HG02870 (cell line): ENCODE results near the gene EEIG2.
A peak's percentile ranks its signal among the peaks of the same experiment; 100 is the strongest.
"Not testable (repeated sequence)": the region's sequence is repeated elsewhere in the genome, so short reads cannot be mapped to it uniquely, and the experiment has no call there.

ENCODE experiments used
- ATAC-seq: cut with Tn5 transposase; IDR thresholded peaks from one replicate; pipeline ENCODE4 v1.9.1; 2021; ENCODE audit warnings: mild to moderate bottlenecking, moderate library complexity; ENCODE audit not compliant: unreplicated experiment

EEIG2 gene

GRCh38 chr1:108559215-108560186, at the start of gene EEIG2:
Gene EEIG2 (plus strand): TSS chr1:108560100. CDS start chr1:108560429, 329 bp downstream.
- ATAC-seq, result peak; percentile 66

DNA sequence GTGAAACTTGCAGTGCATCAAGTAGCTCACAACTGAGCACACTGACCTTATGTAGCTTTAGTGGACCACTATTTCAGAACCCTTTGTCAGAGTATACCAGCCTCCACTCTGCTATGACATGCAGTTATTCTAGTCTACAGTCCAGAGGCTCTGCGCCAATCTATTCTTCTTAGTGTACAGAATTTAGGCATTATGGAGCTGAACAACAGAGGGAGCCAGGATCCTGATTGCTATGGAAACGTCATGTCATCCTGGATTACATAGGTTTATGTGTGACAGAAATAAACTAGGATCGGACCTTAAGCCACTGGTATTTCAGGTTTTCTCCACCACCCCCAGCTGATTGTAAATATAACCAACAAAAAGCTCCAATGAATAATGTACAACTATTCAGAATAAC, 48.1 kb upstream of the EEIG2 start:
- ATAC-seq, result no peak

DNA sequence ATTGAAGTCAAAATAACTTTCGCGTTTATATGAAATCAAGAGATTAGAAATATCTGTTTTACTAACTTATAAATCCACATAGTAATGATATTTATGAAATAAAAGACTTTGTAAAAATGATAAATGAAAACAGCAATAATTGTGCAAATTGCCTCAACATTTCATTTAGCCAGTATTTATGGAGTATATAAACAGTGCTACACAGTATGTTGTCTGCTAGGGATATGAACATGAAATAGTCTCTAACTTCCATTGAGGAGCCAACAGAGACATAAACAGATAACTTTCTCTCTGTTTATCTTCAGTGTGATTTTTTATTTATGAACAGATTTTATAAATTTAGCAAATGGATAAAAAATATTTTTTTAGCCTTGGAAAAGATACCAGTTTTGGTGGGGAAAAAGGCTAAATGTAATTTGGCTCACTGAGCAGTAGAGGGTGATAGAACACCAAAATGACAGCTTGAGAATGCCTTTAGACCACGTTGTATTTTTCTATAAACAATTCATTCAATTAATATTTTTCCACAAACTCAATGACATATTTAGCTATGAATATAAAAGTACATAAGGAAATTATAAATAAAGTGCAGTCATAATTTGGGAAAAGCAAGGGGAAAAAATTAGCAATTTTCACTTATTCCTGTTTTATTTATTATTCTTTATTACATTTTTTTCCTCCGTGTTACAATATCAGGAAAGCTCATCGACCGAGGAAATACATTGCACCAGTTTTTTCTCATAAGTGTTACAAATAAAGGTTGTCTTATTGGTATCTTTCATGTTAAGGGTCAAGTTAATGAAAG, 47.5 kb upstream of the EEIG2 start:
- ATAC-seq, result no peak

DNA sequence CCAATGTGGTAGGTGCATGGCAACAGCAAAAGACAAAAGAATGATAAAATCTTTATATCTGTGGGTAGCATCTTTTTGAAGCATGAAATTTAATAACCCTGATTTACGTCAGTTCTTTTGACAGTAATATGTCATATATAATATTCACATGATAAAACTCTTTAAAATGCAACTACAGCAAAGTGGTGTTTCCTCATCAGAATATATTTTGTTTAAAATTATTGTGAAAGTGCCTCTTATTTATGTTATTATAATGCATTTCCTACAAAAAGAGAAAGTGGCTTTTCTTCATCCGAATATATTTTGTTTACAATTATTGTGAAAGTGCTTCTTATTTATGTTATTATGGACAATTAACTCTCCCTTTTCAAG, 46.9 kb upstream of the EEIG2 start:
- ATAC-seq, result no peak

- ATAC-seq, result not testable (repeated sequence)
Observed at GRCh38 chr1:108513914-108514313, 46.0 kb upstream of the EEIG2 start.

DNA sequence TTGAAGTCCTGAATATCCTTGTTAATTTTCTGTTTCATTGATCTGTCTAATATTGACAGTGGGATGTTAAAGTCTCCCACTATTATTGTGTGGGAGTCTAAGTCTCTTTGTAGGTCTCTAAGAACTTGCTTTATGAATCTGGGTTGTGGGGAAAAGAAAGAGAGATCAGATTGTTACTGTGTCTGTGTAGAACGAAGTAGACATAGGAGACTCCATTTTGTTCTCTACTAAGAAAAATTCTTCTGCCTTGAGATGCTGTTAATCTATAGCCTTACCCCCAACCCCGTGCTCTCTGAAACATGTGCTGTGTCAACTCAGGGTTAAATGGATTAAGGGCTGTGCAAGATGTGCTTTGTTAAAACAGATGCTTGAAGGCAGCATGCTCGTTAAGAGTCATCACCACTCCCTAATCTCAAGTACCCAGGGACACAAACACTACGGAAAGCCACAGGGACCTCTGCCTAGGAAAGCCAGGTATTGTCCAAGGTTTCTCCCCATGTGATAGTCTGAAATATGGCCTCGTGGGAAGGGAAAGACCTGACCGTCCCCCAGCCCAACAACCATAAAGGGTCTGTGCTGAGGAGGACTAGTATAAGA, 42.5 kb upstream of the EEIG2 start:
- not testable (repeated sequence) for ATAC-seq

DNA sequence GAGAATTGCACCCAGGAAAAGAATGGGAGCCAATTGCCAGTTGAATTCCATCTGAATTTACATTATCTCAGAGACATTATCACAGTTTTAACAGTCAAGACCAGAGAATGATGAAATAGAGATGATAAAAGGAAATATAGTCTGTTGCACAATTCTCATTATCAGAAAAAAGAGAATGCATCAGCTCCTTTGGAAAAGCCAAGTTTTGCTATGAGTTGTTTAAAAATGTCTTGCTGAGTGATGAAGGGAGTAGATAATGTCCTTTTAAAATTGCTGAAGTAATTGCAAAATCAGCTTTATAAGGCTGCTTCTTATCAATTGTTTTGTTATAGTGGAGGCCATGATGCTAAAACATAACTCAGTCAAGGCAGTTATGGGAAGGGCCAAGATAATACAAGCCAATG, 37.9 kb upstream of the EEIG2 start:
- no peak for ATAC-seq

DNA sequence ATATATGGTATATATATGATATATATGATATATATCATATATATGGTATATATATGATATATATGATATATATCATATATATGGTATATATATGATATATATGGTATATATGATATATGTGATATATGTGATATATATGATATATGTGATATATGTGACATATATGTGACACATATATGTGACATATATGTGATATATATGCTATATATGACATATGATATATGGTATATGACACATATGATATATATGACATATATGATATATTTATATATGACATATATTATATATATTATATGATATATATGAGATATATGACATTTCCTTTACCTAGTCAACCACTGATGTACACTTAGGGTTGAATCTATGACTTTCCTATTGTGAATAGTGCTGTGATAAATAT, 36.1 kb upstream of the EEIG2 start:
- ATAC-seq, result no peak

DNA sequence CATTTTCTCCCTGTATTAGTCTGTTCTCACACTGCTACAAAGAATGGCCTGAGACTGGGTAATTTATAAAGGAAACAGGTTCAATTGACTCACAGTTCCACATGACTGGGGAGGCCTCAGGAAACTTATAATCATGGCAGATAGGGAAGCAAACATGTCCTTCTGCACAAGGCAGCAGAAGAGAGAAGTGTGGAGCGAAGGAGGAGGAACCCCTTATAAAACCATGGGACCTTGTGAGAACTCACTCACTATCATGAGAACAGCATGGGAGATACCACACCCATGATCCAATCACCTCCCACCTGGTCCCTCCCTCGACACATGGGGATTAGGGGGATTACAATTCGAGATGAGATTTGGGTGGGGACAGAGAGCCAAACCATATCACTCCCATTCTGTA, 35.2 kb upstream of the EEIG2 start:
- ATAC-seq, result no peak

DNA sequence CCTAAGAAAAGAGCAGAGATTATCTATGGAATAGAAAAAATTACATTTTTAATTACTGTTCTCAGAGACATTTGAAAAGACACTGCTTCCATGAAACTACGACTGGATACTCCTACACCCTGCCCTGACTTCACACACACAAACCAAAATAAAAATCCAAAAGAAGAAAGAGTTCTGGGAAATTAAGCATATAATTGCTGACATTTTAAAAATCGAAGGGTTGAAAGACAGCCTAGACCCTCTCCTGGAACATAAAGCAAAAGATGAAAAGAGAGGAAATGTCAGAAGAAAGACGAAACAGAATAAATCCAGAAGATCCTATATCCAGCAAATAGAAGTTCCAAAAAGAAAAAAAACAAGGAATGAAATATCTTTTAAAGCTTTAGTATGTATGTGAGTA, 32.8 kb upstream of the EEIG2 start:
- ATAC-seq, result no peak

DNA sequence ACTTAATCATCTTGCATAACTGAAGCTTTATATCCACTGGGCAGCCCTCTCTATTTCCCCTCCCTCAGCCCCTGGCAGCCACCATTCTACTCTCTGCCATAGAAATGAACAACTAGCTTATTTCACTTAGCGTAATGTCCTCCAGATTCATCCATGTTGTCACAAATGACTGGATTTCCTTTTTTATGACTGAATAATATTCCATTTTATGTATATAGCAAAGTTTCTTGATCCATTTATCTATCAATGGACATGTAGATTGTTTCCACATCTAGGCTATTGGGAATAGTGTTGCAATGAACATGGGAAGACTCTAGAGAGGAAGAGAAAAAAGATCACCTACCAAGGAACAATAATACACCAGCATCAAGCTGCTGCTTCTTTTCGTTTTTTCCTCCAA, 32.1 kb upstream of the EEIG2 start:
- no peak for ATAC-seq

DNA sequence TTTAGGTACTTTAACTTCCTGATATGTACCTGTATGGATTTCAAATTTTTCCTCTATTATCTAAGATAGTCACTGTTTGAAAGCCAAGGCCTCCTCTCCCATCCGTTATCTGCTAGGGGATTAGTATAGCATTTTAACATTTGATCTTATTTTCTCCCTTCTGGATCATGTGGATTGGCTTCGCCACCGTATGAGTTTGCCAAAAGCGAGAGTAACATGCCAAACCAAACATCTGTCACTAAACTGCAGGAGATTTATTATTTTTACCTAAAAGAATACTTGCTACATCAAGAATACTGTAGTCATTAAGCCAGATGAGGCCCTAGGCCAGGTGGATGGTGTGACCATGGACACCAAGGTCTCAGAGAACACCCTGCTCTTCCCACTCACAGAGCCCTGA, 28.5 kb upstream of the EEIG2 start:
- ATAC-seq, result no peak

GRCh38 chr1:108532730-108533129, 27.2 kb upstream of the EEIG2 start:
- no peak for ATAC-seq

DNA sequence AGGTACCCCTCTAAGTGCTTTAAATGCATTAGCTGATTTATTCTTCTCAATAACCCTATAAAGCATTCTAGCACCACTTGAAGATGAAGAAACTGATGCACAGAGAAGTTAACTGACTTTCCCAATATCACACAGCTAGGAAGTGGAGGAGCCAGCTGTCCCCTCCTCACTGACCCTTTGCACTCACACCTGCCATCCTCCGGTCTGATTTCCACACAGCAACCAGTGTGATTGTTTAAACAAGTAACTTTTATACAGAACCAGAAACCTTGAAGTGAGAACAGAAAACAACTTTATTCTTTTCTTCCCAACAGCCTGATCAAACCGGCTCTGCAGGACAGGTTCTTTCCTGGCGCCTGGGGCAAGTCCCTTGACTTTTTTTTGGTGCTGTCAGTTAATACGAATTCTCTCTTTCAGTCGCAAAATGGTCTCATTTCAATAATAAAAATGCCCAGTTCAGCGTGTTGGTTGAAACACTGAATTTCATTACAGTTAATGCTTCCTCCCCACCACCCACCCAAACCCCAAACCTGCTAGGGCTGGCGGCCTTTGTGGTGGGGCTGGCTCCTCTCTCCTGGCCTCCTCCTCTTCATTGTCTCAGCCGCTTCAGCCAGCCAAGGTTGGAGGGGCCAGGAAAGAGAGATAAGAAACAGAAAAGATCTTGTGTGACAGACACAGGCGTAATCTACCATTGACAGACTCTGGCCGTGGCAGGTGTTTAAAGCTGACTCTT, 26.4 kb upstream of the EEIG2 start:
- ATAC-seq, result peak; percentile 84

GRCh38 chr1:108534759-108535158, 25.1 kb upstream of the EEIG2 start:
- ATAC-seq, result no peak

- ATAC-seq, result not testable (repeated sequence)
Observed at GRCh38 chr1:108535315-108535897, 24.5 kb upstream of the EEIG2 start.

- ATAC-seq, result not testable (repeated sequence)
Observed at GRCh38 chr1:108536021-108536420, 23.9 kb upstream of the EEIG2 start.

DNA sequence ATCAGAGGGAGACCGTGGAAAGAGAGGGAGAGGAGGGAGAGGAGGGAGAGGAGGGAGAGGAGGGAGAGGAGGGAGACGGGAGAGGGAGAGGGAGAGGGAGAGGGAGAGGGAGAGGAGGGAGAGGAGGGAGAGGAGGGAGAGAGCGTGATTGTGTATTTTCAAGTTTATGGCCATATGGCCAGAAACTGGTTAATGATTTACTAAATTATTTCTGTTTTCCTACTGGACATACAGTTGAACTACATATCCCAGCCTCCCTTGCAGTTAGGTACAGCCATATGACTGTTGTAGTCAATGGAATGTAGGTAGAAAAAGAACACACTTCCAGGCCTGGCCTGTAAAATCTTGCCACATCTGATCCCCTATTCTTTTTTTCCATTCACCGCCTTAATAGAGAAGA, 23.1 kb upstream of the EEIG2 start:
- ATAC-seq, result not testable (repeated sequence)

- no peak for ATAC-seq
Observed at GRCh38 chr1:108537976-108538375, 21.9 kb upstream of the EEIG2 start.

- no peak for ATAC-seq
Observed at GRCh38 chr1:108540977-108541376, 18.9 kb upstream of the EEIG2 start.
